Inferior parietal cortex (tissue), 1 donor: ENCODE results near the gene COL23A1.

ENCODE experiments used
- DNase-seq: peaks from one replicate; pipeline ENCODE4 v3.0.0-alpha.2; 2016; ENCODE audit errors: extremely low spot score

COL23A1 gene

GRCh38 chr5:178460598-178460997 is 129.6 kb downstream of the COL23A1 start:
- no peak for DNase-seq

- DNase-seq = no peak
Measured at GRCh38 chr5:178460174-178460573, 130.0 kb downstream of the COL23A1 start.

- no peak for DNase-seq
Measured at GRCh38 chr5:178458140-178458539, 132.1 kb downstream of the COL23A1 start.

- no peak for DNase-seq
Measured at GRCh38 chr5:178457471-178457870, 132.7 kb downstream of the COL23A1 start.

- no peak for DNase-seq
Measured at GRCh38 chr5:178455480-178455835, 134.7 kb downstream of the COL23A1 start.

- DNase-seq = no peak
Measured at GRCh38 chr5:178454821-178455479, 135.2 kb downstream of the COL23A1 start.

GRCh38 chr5:178454303-178454702 is 135.9 kb downstream of the COL23A1 start:
- no peak for DNase-seq

GRCh38 chr5:178453224-178453623 is 137.0 kb downstream of the COL23A1 start:
- DNase-seq = no peak

GRCh38 chr5:178450121-178451028 is 139.8 kb downstream of the COL23A1 start:
- DNase-seq = no peak

- peak; percentile 34 for DNase-seq
Measured at GRCh38 chr5:178449163-178450070, 140.8 kb downstream of the COL23A1 start.

GRCh38 chr5:178445534-178445933 is 144.7 kb downstream of the COL23A1 start:
- no peak for DNase-seq

GRCh38 chr5:178442405-178443257 is 147.6 kb downstream of the COL23A1 start:
- DNase-seq = no peak

- no peak for DNase-seq
Measured at GRCh38 chr5:178441486-178442270, 148.5 kb downstream of the COL23A1 start.

GRCh38 chr5:178440181-178440580 is 150.0 kb downstream of the COL23A1 start:
- no peak for DNase-seq

- DNase-seq = no peak
Measured at GRCh38 chr5:178439493-178440180, 150.6 kb downstream of the COL23A1 start.

GRCh38 chr5:178438796-178439195 is 151.4 kb downstream of the COL23A1 start:
- DNase-seq = no peak

- DNase-seq = no peak
Measured at GRCh38 chr5:178437386-178438075, 152.7 kb downstream of the COL23A1 start.

GRCh38 chr5:178436326-178436940 is 153.8 kb downstream of the COL23A1 start:
- DNase-seq = no peak
